OCI-LY1 (cell line): Measurements from ENCODE around the gene CRYGN.

Experiments
- H2AFZ ChIP-seq: fragments of 200-600 bp; sonication (generic), shearing (Covaris generic); 2 replicates; pipeline ENCODE4 v1.6.0; 2014; ENCODE audit warnings: antibody characterized with exemption, mild to moderate bottlenecking, low read length
- H3F3A ChIP-seq: fragments of 200-600 bp; sonication (generic), shearing (Covaris generic); 2 replicates; pipeline ENCODE4 v1.6.0; 2014; ENCODE audit warnings: mild to moderate bottlenecking, antibody characterized with exemption, low read length, moderate library complexity; ENCODE audit not compliant: insufficient read depth
- H3K27ac ChIP-seq: fragments of 200-600 bp; sonication (generic); 2 replicates; pipeline ENCODE4 v1.5.1; 2014; ENCODE audit warnings: low read length, mixed run types, mild to moderate bottlenecking, low read depth; ENCODE audit not compliant: poor library complexity, severe bottlenecking
- H3K27me3 ChIP-seq: fragments of 200-600 bp; sonication (generic); 2 replicates; pipeline ENCODE4 v1.6.0; 2014; ENCODE audit warnings: antibody characterized with exemption, mild to moderate bottlenecking, low read length, moderate library complexity; ENCODE audit not compliant: insufficient read depth
- H3K36me3 ChIP-seq: fragments of 200-600 bp; sonication (generic); 2 replicates; pipeline ENCODE4 v1.6.1; 2014; ENCODE audit warnings: mild to moderate bottlenecking, antibody characterized with exemption, low read length, moderate library complexity, mixed read lengths; ENCODE audit not compliant: insufficient read depth
- H3K4me1 ChIP-seq: fragments of 200-600 bp; sonication (generic); 2 replicates; pipeline ENCODE4 v1.5.1; 2014; ENCODE audit warnings: mild to moderate bottlenecking, low read length, moderate library complexity; ENCODE audit not compliant: insufficient read depth, severe bottlenecking
- H3K4me2 ChIP-seq: fragments of 200-600 bp; sonication (generic), shearing (Covaris generic); 2 replicates; pipeline ENCODE4 v1.6.1; 2014; ENCODE audit warnings: low read length
- H3K4me3 ChIP-seq: fragments of 200-600 bp; sonication (generic); 2 replicates; pipeline ENCODE4 v1.5.1; 2014; ENCODE audit warnings: low read length, low read depth, mild to moderate bottlenecking, mixed read lengths; ENCODE audit not compliant: poor library complexity, severe bottlenecking
- H3K79me2 ChIP-seq: fragments of 200-600 bp; shearing (Covaris generic); 2 replicates; pipeline ENCODE4 v1.6.1; 2016; ENCODE audit warnings: mixed run types, low read length, mixed read lengths; ENCODE audit not compliant: insufficient read depth
- H3K9ac ChIP-seq: fragments of 200-600 bp; sonication (generic), shearing (Covaris generic); 2 replicates; pipeline ENCODE4 v1.6.1; 2014; ENCODE audit warnings: mild to moderate bottlenecking, low read length, mixed read lengths
- H3K9me2 ChIP-seq: fragments of 200-600 bp; sonication (generic), shearing (Covaris generic); 2 replicates; pipeline ENCODE4 v1.6.1; 2014; ENCODE audit warnings: low read depth, mild to moderate bottlenecking, low read length, mixed read lengths
- H3K9me3 ChIP-seq: fragments of 200-600 bp; shearing (Covaris generic); 2 replicates; pipeline ENCODE4 v1.6.1; 2014; ENCODE audit warnings: low read length, mixed read lengths
- H4K20me1 ChIP-seq: fragments of 200-600 bp; sonication (generic), shearing (Covaris generic); 2 replicates; pipeline ENCODE4 v1.6.0; 2016; ENCODE audit warnings: mild to moderate bottlenecking, low read length; ENCODE audit not compliant: insufficient read depth
- EZH2 ChIP-seq: fragments of 200-600 bp; sonication (generic), shearing (Covaris generic); IDR thresholded peaks from 2 replicates; pipeline ENCODE4 v1.8.0; 2017; ENCODE audit warnings: borderline replicate concordance, mixed run types, mild to moderate bottlenecking, antibody characterized with exemption, low read length, moderate library complexity, mixed read lengths
- TF ChIP-seq, protein P1 (sequence below): fragments of 200-600 bp; sonication (generic), shearing (Covaris generic); IDR thresholded peaks from 2 replicates; pipeline ENCODE4 v1.5.1; 2017; ENCODE audit warnings: mild to moderate bottlenecking, antibody characterized with exemption, low read length, moderate library complexity, mixed read lengths

The CRYGN gene

GRCh38 chr7:151393031-151393977, 46.6 kb downstream of the CRYGN start:
- Histone ChIP-seq H3F3A (no peaks in the 10 kb centered on the region), H4K20me1 (no peaks in the 10 kb centered on the region), H3K27ac (no peak overlapping the region), H3K9ac (no peak overlapping the region), H3K9me3 (no peaks in the 10 kb centered on the region), H3K79me2 (no peaks in the 10 kb centered on the region), H3K4me2 (no peak overlapping the region), H3K9me2 (no peaks in the 10 kb centered on the region), H3K4me3 (no peak overlapping the region), H3K27me3 (peaks cover 10% of the 10 kb centered on the region), H3K36me3 (no peaks in the 10 kb centered on the region), H2AFZ (no peak overlapping the region), H3K4me1 (peaks cover 12% of the 10 kb centered on the region)
- TF ChIP-seq EZH2: no peak
- TF ChIP-seq, protein P1, sequence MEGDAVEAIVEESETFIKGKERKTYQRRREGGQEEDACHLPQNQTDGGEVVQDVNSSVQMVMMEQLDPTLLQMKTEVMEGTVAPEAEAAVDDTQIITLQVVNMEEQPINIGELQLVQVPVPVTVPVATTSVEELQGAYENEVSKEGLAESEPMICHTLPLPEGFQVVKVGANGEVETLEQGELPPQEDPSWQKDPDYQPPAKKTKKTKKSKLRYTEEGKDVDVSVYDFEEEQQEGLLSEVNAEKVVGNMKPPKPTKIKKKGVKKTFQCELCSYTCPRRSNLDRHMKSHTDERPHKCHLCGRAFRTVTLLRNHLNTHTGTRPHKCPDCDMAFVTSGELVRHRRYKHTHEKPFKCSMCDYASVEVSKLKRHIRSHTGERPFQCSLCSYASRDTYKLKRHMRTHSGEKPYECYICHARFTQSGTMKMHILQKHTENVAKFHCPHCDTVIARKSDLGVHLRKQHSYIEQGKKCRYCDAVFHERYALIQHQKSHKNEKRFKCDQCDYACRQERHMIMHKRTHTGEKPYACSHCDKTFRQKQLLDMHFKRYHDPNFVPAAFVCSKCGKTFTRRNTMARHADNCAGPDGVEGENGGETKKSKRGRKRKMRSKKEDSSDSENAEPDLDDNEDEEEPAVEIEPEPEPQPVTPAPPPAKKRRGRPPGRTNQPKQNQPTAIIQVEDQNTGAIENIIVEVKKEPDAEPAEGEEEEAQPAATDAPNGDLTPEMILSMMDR: no peak

DNA sequence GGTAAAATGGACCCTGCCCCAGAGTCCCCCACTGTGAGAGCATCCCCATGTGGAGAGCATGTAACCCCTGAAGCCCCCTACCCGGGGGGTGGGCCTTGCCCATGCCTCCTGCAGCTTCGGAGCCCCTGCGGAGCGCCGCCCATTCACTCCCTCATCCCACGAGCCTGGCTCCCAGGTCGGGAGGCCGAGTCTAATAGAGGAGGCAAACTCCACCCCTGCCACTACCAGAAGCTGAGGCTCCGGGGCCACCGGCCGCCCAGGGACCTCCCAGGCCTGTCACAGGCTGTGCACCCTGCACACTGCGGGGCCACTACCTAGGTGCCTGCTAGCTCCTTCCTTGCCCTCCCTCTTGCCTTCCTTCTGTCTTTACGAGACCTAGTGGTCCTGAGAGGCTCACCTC, 47.5 kb downstream of the CRYGN start:
- H3K27ac ChIP-seq: no peak overlapping the region
- H4K20me1 ChIP-seq: no peaks in the 10 kb centered on the region
- H3K79me2 ChIP-seq: no peaks in the 10 kb centered on the region
- peaks cover 10% of the 10 kb centered on the region for H3K27me3 ChIP-seq
- peaks cover 3% of the 10 kb centered on the region for H3K4me1 ChIP-seq
- no peaks in the 10 kb centered on the region for H3K36me3 ChIP-seq
- no peaks in the 10 kb centered on the region for H3K9me3 ChIP-seq
- no peak overlapping the region for H3K4me3 ChIP-seq
- no peak overlapping the region for H2AFZ ChIP-seq
- H3F3A ChIP-seq: no peaks in the 10 kb centered on the region
- no peak for TF ChIP-seq EZH2
- TF ChIP-seq, protein P1: no peak
- no peak overlapping the region for H3K9ac ChIP-seq
- no peaks in the 10 kb centered on the region for H3K9me2 ChIP-seq
- no peak overlapping the region for H3K4me2 ChIP-seq

DNA sequence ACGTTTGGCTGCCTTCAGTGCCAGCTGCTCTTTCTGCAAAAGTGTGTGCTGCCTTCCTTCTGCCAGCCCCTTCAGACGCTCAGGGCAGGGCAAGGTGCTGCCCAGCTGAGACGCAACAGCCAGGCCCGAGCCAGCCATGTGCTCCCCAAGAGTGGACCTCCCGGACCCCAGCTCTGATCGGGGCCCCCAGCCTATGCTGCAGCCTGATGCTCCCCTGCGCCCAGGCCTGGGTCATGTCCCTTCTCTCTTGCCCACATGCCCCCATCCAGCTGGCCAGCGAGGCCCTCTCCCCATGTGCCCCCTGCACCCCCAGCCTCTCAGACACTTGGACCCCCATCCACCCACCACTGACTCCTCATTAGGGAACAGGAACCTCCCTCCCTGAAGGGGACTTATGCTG, 47.9 kb downstream of the CRYGN start:
- Histone ChIP-seq H3K9me3 (no peaks in the 10 kb centered on the region), H3K4me1 (no peaks in the 10 kb centered on the region), H2AFZ (no peak overlapping the region), H3K27ac (no peak overlapping the region), H3K79me2 (no peaks in the 10 kb centered on the region), H3F3A (no peaks in the 10 kb centered on the region), H4K20me1 (no peaks in the 10 kb centered on the region), H3K9ac (no peak overlapping the region), H3K4me2 (no peak overlapping the region), H3K27me3 (peaks cover 10% of the 10 kb centered on the region), H3K4me3 (no peak overlapping the region), H3K9me2 (no peaks in the 10 kb centered on the region), H3K36me3 (no peaks in the 10 kb centered on the region)
- no peak for TF ChIP-seq EZH2
- TF ChIP-seq, protein P1: no peak
